Medulla oblongata (tissue), 1 donor: ENCODE measurements around the gene LDLRAD4.
A peak's percentile ranks its signal among the peaks of the same experiment; 100 is the strongest.

Source experiments
- DNase-seq: peaks from one replicate; pipeline ENCODE4 v3.0.0-alpha.2; 2015; ENCODE audit errors: extremely low spot score

The LDLRAD4 gene

DNA sequence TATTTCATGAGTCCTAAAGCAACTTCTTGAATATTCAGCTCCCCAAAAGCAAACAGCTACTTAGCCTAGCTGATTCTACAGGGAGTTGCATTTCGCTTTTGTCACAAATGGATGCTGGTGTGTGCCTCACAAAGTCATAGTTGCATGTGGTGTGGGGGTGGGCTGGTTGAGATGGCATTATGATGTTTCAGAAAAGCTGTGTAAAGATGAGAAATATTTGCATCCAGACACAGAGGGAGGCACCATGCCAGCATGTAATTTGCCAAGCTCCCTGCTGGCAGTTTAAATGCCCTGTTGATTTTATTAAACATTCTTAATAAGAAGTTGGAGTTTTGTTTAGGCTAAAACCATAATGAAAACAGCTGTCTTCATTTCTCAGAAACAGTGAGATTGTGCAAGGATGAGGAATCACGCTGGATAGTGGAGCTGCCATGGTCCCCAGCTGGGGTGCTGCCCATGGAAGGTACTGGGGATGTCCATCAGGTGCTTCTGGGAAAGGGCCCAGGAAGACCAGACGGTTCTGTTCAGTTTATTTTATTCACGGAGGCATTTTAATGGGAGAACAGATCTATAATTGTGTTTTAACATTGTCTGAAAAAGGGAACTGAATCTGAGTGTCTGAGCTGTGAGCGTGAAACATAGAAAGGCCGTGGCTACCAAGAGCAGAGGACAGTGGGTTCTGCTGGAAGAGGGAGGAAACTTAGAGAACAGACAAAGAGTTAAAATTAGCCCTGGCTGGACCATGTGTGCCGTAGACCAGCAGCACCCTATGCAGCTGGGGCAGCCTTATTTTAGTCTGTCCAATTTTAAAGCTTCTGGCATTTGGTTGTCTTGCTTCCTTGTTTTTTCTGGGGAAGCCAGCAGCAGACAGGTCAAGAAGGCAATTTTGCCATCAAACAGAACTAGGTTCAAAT lies 330.7 kb downstream of the LDLRAD4 start:
- DNase-seq: peak; percentile 81

DNA sequence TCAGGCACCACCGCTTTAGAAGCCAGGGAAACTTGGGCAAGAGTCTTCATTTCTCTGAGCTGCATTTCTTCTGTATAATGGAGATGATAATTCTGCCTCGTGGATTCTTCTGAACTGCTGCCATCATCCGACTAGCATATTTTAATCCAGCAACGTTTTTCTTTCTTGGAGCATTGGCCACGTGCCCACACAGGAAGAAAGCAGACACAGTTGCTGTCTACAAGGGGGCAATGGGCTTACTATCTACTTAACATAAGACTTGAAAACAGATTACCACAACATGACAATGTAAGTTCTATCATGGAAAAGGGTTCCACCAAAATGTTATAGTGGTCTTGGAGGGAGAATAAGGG lies 331.3 kb downstream of the LDLRAD4 start:
- DNase-seq: no peak

DNA sequence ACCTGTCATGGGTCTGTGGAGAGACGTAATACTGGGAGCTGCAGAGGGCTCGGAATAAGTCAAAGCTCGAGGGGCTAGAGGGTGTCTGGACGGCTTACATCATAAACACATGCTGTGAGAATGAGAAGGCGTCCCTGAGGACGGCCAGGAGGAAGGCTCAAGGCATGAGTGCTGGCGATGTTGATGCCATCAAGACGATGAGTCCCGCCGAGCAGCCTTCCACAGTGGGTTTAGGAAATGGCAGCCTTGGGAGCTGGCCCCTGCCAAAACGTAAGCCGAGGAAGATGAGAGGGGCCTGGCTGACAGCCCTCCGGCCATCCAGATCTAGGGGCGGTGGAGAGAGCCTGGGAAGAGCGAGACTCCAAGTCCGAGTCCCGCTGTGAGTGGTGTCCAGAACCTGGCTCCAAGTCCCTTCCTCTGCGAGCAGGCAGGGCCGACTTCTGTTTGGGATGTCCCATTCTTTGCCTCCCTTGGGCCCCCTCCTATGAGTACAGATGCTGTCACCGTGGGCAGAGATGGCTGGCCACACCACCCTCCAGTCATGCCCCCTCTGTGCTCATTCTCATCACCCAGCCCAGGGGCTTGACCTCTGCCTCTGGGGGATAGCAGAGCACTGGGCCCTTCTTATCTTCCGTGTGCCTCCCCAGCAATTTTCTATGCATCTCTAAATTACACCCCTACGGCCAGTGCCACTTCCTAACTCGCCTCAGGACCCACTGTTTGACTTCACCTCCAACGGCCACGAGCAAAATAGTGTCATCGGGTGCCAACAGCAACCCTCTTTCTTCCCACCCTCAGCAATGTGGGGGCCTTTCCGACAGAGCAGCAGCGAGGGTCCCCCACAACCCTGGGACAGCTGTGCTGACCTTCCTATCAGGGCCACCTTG lies 332.1 kb downstream of the LDLRAD4 start:
- no peak for DNase-seq

DNA sequence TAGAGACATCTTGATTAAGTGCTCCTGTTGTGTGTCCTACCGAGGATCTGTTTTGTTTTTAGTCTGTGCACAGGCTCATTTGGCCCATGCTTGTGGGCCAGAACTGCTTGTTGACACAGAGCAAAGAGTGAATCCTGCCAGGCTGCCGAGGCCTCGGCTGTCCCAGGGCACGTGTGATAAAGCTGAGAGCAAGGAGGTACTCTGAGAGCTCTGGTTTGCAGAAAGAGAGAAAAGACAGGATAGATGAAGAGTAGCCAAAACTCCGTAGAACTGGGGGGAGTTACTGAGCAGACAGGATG lies 332.7 kb downstream of the LDLRAD4 start:
- DNase-seq: no peak

DNA sequence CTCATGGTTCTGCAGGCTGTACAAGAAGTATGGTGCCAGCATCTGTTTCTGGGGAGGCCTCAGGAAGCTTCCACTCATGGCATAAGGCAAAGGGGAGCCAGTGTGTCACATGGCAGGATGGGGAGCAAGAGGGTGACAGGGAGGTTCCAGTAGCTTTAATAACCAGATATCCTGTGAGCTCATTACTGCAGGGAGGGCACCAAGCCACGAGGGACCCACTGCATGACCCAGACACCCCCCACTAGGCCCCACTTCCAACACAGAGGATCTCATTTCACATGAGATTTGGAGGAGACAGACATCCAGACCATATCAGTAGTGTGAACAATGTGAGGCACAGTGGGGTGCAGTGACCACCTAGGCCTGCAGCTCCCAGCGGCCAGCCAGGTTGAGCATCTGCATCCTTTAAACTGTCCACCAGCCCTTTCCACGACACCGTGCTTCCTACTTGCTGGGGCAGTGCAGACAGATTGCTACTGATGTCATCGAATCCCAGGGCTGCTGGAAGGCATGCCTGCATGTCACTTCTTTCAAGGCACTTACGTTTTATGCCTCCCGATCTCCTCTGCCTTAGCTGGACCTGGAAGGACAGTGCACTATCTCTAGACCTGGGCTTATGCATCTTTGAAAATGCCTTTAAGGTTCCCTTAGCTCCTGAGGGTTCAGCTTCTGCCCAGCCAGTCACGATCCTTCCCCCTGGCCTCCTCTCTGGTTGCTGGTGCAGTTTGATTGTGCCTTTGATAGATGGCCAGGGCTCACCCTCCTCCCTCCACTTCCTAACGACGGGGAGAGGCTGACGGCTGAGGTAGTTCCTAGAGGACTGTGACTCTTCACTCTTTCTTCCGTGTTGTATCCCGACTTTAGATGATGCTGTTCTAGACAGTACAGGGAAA lies 333.5 kb downstream of the LDLRAD4 start:
- DNase-seq: no peak

DNA sequence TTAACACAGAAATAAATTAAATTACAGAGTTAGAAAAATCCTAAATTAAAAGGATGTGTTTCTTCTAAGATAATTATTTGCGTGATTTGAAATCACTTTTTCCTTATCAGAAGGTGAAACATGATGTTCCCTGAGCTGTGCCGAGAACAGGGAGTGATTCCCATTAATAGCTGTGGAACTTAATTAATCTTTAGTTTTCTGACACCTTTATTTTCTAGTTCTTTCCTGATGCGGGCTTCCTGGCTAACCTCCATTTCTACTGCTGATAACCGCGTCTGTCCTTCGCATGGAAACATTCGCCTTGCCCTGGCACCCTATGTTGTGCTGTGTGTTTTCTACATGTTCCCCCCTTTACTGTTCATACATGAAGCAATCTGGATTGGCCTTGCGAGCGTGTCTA lies 334.9 kb downstream of the LDLRAD4 start:
- no peak for DNase-seq

DNA sequence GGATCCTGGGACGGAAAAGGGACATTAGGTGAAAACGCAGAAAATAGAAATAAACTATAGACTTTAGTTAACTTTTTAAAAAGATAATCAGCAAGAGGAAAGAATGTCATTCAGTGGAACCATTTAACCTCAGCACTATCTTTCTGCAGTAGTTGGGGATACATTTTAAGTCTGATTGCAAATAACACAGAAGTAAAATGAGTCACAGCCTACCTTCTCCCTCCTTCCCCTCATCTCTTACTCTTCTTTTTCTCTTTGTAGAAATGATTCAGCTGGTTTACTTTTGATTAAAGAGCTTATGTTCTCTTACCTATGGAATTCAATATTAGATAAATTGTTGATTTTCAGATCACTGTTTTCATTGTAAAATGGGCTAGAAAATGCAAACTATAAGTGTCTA lies 336.6 kb downstream of the LDLRAD4 start:
- no peak for DNase-seq

DNA sequence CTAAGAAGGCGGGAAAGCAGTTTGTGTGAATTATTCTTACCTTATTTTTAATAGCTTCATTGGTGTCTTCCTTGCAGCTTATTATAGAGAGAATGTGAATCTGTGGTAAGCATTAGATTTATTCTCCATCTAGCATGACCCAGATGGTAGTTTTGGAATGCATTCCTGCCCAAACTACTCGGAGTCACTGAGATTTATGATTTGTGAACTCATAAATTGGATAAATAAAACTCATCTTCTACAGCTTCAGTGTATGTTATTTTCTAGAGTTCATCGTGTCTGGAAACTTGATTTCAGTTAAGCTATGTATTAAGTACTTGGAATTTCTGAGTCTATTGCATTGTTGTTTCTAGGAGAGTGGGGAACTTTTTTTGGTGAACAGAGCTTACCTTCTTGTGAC lies 337.3 kb downstream of the LDLRAD4 start:
- no peak for DNase-seq

DNA sequence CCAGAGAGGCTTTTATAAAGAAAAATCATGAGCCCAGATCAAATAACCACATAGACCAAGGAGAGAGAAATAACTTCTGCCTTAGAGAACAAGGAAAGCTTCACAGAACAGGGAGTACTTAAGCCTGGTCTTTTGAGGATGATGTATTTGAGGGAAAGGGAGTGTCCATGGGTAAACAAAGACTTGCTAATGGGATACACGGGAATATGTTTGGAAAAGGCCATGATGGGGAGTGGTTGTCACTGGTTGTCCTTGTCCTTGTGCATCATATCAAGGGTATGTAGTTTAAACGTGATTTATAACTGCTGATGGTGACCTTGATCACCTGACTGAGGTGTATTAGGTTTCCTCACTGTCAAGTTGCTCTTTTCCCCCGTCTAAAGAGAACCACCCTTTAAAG lies 337.9 kb downstream of the LDLRAD4 start:
- no peak for DNase-seq

DNA sequence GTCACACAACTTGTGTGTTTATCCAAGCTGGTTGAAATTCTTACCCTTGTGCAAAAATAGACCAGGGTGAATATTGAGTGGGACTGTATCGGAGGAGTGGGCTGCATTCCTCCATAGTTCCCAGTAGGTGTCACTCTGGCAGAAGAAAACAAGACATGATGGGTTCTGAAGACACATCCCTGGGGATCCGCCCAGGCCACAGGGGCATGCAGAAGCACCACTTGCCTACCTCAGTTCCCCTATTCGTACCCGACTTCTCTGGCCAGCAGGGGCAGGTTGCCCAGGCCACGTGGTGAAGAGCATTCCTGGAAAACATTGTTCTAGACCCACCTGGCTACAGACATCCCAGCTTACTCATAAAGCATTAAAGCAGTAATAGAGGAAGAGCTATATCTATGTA lies 339.6 kb downstream of the LDLRAD4 start:
- DNase-seq: peak; percentile 85

DNA sequence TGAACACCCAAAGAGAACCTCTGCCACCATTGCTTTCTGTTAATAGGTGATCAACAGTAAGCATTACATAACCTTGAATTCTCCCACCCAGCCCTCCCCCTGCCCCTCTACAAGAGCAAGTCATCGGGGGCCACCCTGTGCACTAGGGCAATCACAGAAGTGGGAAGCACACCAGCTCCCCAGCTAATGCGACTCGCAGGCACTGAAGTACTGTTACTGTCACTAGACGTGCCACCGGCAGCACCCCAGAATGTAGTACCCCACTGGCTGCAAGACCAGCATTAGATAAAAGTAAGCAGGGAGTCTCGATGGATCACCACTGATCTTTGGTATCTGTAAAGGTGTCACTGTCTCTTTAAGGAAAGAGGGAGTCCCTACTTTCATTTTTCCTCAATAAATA lies 340.2 kb downstream of the LDLRAD4 start:
- DNase-seq: peak; percentile 27

DNA sequence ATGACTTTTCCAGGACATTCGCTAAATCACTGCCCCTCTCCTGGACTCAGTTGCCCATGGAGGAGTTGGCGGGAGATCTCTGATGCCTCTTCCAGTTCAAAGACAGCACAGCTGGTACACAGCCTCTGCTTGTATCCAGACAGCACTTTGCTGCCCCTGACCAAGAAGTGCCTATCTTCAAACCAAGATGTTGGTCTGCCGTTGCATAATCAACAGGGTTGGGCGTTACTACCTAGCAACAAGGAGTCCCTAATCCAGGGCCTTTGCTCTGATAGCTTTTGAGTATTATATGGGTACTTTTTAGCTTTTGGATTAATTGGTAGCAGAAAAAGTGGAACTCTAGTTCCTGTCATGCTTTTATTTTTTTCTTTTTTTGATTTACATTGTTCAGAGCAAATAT lies 341.2 kb downstream of the LDLRAD4 start:
- DNase-seq: peak; percentile 21

DNA sequence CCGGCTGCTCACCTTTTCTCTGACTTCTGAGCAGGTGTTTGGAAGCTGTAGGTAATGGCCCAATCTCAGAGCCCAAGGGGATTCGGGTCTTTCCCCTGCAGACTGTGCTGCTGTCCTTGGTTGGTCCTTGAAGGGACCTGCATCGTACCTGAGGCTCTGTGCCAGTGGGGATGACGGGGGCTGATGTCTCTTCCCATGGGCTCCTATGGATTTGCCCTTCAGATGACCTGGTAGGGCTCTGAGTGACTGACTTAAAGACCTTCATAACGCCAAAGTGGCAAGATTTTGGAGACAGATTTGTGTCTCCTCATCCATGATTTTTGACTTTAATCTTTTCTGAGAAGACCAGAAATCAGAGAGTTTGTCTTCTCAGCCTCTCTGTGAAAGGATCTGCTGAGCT lies 341.7 kb downstream of the LDLRAD4 start:
- DNase-seq: no peak

DNA sequence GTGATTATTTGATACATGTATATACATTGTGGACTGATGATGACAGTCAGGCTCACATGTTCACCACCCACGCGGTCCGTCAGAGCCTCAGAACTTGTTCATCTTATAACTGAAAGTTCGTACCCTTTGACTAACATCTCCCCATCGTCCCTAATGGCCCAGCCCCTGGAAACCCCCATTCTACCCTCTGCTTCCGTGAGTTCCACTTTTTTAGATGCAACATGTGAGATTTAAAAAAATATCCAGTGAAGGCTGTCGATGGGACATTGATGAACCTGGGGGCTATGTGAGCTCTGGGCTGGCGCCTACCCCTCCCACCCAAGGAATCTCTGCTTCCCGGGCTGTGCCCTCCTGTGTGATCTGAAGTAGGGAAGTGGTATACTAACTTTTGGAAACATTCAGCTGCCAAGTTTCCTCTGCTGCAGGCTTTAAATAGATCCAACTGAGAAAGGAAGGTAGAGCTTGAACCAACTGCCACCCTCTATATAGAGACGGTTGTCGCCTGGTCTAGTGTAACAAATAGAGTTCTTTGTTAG lies 344.0 kb downstream of the LDLRAD4 start:
- DNase-seq: peak; percentile 66

DNA sequence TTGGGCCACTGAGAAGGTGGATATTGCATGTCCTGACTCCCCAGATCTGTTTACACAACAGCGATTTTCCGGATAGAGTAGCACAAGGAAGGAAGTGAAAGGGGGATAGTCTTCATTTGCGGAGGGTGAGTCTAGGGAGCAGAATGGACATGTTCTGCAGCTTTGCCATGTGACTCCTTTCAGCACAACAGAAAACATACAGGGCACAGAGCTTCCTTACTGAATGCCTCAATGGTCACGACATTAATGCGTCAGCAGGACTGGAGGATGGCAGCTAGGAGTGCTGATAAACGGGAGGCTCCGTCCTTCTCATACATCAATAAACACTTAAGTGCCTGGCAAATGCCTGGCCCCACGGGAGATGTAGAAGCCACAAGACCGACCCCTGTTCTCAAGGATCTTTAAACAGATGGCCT lies 344.8 kb downstream of the LDLRAD4 start:
- DNase-seq: peak; percentile 92

DNA sequence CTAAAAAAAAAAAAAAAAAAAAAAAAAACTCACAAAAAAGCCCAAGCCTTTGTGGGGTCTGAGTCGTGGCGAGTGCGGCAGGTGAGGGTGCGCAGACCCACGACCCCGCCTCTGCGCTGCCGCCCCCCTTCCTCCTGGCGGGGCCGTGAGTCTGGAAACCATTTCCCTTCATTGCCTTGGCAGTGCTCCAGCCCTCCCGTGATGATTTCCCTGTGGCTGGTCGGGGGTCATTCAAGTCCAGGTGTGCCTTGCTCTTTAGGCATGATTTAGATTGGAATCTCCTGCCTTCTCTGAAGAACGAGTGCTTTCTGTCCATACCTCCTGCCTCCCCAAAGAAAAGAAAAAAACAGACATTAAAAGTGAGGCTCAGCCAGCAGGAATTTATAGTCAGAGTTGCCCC lies 346.0 kb downstream of the LDLRAD4 start:
- no peak for DNase-seq

DNA sequence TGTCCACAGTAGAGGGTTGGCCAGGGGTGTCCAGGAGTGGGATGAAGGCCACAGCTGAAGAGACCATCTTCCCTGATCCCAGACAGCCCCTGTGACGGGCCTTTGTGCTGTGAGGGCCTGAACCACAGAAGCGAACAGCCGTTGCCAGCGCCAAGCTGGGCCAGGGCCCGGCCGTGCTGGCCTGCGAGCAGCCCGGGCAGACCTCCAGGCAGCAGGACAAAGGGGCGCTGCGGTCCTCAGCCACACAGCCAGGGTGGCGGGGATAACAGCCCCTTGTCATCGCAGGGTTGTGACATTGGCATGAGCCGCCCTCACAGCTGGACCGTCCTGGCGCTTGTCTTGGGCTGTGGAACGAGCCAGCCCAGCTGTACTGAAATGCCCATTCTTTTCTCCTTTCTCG lies 346.7 kb downstream of the LDLRAD4 start:
- DNase-seq: peak; percentile 97

DNA sequence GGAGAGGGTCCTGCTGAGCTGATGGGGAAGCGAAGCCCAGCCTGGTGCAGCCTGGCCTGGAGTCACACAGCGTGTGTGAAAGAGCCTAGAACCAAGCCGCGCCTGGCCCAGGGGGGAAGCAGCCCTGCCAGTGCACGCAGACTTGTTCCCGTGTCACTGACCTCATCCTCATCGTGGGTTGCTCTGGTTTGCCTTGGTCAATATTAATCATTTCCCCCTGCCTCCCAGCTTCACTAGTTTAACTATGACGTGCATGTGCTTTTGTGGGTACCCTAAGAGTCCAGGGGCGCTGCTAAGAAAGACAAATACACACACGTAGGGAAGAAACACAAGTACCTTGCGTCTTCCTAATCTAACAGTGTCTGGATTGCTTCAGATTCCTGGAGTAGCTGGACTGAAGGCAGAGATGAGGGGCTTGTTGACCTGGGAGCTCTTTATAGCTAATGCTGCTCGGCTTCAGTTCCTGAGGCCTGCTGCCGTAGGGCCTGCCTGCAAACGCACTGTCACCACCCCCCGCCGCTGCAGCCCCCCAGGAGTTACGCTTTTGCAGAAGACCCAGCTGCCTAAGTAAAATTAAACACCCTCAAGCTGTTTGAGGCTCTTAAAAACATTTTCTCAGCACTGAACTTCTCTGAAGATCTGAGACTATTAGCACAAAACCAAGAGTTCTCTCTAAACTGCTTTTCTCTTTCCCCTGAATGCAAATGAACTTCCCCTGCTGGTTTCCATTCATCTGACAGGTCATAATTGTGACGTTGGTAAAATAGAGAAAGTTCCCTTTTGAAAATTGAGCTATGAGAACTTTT lies 348.6 kb downstream of the LDLRAD4 start:
- peak; percentile 85 for DNase-seq

DNA sequence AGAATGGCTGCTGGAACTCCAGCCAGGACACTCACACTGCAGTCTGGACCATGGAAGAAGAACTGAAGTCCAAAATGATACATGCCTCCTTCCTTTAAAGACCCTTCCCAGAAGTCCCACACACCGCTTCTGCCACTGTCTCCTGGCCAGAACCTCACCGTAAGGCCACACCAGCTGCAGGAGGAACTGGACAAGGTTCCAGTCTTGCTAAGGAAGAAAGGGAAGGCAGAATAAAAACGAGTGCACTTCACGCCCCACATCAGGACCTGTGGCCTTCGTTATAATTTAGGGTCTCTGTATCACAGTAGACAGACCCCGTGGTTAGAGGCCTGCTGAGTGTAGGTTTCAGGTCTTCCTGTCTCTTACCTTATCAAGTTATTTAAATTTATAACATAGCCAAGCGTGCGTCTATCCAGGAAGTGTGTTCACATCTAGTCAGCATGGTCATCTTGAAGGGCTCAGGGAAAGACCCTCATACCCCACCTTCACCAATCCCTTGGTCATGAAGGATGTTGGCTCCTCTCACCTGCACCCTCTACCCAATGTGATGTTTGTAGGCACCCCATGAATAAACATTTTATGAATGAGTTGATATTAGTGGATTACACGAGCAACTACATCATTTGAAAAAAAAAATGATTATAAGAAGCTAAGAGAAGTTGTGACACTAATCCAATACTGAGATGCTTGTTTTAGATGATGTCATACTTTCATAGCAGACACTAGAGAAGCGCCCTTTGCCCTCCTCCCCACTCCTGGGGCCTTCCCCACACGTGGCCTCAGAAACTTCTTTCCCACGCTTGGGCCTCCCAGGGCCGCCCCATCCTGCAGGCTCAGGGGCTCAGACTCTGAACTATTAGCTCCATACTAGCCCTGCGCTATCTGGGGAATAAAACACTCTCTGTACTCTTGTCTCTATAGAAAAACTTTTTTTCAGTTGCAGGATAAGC lies 350.2 kb downstream of the LDLRAD4 start:
- no peak for DNase-seq

DNA sequence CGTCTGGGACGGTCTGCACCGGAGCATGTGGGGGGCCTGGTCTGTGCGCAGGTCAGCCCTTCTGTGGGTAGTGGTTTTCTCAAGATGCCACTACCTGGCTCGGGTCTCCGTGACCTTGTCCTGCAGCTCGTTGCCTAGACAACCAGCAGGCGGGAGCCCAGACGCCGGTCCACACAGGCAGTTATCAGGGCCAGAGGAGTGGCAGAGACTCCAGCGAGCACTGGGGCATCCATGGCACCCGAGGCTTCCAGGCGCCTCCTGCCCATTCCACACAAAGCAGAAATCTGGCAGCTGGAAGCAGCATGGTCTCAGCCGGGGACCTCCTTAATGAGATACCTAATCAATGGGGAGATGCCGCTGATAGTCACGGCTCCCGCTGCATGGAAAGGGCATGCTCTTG lies 351.7 kb downstream of the LDLRAD4 start:
- no peak for DNase-seq
